Non-pigmented ciliary epithelial cell (primary cell): ENCODE data around the gene SOX21.

Source experiments
- DNase-seq: peaks from one replicate; pipeline ENCODE4 v3.0.0-alpha.2; 2010; ENCODE audit warnings: low read depth

The SOX21 gene

DNA sequence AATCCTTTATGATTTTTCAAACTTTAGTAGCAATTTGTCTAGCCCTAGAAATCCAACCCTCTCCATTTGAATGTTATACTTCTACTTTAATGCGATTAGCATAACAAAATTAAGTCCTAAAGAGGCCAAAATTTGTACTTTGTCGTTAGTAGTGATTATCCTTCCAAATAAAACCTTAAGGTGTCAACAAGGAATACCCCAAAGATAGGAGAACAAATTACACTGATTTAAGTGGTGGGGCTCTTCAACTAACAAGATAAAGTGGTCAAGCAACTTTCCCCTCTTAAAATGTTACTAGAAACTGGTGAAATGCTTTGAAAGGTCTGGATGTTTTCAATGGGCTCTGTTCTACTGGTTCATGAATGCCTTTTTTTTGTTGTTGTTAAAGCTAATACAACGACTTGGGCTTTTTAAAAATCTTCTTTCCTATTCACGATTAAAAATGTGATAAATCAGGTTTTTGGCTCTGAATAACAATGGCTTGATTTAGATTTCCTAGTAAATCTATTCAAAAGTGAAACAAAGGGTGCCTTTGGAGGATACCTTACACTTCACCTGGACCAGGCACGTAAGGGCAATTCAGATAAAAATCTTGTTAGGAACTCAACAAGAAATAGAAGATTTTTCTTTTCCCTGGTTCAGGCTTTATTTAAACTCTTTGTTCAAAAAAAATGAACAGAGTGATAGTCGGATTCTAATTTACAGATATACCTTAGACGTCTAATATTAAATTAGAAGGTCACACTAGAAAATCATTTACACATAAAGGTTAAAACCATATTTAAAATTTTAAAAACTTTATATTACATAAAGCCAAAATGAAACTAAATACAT lies 3.1 kb downstream of the SOX21 start:
- DNase-seq: no peak

DNA sequence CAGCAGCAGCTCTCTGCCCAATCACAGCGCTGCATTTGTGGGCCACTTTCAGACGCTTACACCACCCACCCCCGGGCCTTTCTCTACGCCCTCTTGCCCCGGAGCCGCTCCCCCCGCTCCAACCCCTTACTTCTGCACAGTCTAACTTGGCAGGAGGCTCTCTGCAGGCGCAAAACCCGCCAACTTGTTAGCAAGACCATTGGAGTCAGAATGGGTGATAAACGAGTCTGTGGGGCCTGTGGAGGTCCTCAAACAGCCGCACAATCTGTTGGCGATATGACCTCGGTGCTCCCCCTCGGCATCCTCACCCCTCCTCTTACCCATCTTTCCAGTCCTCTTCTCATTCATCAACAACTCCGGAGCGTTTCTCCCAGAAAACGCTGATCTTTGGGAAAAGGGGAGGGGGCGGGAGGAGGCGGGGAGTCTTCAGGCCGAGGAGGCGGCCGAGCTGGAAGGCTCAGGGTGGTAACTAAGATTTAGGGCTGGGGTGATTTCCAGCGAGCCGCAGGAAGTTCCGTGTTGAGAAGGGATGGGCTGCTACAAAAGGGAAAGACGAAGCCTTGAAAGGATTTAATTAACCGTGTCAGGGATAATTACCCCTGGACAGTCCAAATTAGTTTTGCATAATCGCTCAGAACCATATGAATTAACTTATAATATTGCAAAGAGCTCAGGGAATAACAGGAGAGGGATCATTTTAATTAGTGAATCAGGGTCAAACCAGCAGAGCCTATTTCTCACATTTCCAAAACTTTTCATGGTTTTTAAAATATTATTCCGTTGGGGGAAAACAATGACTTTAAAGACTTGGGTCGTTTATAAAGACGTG lies 4.1 kb downstream of the SOX21 start:
- DNase-seq: no peak

DNA sequence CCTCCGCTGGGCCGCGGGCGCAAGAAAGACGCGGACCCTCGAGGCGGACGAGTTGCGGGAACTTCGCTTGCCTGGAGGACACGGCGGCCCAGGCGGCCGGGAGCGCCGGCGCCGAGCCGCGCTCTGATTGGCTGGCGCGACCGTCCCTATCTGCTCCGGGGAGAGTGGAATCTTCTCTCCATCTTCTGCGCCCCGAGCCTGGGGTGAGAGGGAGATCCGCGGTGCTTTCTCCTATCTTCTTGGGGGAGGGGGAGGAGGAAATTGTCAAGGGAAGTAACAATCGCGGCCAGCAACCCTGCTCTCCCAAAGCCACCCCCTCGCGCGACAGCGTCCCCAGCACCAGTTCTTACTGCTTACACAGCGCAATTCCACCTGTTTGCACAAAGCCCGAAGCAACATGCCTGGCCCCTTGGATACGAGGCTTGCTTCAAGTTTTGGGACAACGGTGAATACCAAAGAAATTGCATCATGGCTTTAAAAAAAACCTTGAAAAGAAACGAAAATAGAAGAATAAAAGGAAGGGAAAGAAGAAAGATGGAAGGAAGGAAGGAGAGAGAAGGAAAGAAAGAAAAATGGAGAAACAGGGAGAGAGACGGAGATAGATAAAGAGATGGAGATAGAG lies 4.8 kb downstream of the SOX21 start:
- DNase-seq: no peak

DNA sequence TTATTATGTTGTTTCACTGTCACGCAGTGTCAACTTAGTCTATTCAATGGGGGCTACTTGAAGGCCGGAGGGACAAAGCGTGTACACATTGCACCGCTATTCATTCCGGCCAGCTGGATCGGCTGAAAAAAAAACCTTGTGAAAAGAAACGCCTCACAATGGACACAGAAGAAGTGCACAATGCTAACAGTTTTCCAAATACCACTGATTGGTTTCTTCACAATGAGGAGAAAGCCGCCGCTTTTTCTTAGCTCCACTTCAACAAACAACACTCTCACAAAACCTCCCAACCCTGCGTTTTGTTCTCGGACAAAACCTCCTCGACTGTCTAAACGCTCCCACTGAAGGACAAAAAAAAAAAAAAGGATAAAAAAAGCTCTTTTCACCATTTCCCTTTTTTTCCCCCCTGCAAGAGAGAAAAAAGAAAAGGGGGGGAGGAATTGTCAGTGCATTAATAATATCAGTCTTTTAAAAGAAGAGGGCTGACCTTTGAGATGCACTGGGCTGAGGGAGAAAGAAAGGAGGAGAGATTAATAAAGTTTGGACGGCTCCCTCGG lies 5.4 kb downstream of the SOX21 start:
- DNase-seq: no peak

DNA sequence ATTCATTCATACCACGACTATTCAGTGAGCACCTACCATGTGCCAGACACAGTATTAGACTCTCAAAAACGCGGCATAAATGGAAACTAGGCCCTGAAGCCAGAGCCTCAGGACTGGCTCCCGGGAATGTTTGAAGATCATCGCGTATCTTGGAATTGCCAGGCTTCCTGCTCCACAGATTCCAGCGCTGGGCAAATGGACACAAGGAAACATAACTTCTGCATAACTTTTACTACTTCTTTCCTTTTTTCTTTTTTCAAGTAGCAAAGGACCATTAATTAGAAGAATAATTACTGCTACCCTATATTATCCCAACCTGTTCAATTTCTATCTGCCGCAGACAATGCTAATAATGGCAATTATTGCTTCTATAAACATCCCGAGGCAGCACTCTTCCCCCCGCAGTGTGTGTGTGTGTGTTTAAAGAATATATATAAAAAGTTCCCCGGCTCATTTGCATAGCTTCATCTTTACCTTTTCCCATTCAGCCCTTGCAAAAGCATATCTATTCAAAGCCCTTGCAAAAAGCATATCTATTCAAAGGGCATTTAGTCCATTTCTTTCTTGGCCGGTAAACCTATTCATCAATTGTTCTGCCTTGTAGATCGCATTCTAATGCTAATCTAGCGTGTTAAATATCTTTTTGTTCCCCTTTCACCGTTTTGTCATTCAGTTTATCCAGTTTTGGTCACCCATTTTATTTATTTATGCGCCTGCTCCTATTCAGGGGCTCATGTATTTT lies 6.1 kb downstream of the SOX21 start:
- no peak for DNase-seq

DNA sequence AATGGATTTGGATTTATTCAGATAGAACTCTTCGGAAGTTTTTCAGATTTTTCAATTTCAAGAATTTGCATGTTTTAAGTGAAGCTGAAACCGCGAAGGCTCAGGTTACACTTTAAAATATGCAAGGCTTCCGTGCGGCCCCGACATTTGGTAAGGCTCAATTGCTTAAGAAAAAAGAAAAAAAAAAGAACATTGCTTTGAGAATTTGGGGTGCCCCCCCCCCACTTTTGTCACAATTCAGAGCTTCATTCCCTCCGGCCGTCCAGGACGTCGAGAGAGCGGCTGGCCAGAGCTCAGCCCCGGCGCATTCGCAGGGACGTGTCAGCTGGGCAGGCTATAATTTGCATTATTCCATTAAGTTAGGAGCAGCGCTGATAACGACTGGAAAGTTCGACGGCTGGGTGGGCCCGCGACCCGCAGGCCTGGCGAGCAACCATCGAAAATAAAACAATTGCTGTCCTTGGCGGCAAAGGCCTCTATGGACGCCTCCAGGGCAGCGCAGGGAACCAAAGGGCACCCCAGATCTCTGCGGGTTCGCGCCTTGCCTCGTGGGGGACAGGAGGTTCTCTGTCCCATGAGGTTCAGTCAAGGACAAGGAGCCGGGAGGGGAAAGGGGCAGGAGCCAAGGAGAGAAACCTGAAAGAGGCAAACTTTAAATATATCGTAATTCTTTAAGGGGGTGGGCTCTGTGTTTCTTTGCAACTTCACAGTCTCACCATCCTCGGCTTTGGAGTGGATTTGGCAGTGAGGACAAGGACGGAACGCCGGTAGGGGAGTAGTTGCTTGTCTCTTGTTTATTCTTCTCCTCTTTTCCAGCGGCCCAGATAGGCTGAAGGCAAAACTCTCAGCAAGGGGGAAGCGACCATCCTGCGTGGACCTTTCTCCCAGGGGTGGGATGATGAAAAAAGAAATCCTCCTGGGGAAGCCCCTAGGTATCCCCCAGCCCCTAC lies 7.0 kb downstream of the SOX21 start:
- no peak for DNase-seq

DNA sequence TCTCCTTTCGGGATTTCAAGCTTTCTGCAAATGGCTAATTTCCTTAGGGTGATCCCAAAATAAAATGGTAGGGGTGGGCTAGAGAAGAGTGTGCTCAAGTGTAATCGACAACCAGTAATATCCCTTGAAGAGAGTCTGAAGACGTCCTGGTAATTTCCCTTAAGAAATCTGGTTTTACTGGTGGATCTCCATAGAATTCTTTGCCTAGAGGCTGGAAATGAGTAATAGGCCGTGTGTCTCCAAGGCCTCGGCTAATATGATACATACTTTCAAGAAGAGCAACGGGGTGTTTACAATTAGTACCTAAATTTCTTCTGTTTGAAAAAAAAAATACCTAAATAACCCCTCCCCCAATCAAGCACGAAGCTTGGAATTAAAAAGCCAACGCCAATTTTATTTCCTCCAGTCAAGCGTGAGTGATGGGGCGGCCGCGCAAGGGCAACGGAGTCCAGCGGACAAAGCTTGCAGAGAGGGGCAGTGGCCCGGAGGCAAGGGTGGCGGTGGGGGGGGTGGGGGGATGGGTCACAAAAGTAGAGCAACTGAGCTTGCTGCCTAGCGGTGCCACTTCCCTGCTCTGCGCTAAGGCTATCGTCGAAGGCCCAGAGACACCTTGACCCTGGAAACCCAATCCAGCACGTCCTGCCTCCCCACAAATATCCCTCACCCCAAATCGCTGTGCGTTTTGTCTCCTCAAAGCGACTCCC lies 7.8 kb downstream of the SOX21 start:
- DNase-seq: no peak

DNA sequence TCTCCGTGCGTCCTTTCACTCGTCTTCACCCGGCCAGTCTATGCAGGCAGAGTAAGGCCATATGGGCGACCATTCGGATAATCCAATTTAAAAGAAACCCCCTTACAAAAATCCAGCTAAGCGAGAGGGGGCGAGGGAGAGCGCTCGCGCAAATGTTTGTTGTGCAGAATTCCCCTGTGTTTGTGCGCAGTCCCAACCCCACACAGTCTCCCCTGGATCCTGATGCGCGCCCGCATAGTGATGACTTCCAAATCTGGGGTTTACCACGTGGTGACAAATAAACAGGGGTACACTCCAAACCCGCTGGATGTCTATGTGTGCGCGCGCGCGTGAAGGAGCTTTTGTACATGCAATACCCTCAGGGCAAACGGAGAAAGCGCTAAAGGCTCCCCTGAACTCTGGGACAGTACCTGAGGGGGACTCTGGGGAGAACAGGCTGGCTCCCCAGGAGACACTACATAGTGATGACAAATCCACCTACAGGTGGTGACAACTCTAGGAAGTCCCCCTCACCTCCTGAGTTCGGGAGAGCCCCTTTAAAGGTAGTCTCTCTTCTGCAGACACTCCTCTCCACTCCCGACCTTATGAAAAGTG lies 8.5 kb downstream of the SOX21 start:
- DNase-seq: no peak

DNA sequence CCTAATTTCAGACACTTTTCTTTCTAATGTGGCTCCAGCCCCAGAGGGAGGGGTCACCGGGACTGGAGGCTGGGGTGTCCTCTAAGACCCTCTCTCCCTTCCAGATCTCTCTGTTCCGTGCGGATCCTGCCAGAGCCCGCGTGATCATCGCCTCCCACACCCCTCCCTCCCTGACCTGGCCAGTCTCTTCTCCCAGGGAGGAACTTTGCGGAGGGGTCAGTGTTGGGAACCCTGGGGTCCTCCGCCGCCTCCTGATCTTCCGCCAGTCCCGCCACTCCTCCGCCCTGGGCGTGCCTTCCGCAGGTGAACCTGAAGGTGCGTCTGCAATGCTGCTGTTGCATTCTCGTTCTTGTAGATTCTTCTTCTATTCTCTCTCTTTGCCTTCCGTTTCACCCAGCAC lies 9.1 kb downstream of the SOX21 start:
- DNase-seq: no peak

DNA sequence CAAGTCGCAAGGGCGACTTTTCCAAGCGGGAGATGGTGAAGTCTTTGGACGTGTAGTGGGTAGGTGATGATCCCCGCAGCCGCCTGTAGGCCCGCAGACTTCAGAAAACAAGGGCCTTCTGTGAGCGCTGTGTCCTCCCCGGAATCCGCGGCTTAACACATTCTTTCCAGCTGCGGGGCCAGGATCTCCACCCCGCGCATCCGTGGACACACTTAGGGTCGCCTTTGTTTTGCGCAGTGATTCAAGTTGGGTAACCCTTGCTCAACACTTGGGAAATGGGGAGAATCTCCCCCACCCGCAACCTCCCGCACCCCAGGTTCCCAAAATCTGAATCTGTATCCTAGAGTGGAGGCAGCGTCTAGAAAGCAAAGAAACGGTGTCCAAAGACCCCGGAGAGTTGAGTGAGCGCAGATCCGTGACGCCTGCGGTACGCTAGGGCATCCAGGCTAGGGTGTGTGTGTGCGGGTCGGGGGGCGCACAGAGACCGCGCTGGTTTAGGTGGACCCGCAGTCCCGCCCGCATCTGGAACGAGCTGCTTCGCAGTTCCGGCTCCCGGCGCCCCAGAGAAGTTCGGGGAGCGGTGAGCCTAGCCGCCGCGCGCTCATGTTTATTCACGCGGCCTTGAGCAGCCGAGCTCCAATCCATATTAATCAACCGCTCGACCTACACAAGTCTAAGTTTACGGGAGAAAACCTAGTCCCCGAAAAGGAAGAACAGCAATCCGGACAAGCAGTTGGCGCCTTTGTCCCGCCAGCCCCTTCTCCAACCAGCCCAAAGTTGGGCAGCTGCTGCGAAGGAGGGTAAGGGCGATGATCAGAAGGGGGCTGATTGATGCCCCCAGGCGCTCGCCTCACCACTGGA lies 9.9 kb downstream of the SOX21 start:
- no peak for DNase-seq

DNA sequence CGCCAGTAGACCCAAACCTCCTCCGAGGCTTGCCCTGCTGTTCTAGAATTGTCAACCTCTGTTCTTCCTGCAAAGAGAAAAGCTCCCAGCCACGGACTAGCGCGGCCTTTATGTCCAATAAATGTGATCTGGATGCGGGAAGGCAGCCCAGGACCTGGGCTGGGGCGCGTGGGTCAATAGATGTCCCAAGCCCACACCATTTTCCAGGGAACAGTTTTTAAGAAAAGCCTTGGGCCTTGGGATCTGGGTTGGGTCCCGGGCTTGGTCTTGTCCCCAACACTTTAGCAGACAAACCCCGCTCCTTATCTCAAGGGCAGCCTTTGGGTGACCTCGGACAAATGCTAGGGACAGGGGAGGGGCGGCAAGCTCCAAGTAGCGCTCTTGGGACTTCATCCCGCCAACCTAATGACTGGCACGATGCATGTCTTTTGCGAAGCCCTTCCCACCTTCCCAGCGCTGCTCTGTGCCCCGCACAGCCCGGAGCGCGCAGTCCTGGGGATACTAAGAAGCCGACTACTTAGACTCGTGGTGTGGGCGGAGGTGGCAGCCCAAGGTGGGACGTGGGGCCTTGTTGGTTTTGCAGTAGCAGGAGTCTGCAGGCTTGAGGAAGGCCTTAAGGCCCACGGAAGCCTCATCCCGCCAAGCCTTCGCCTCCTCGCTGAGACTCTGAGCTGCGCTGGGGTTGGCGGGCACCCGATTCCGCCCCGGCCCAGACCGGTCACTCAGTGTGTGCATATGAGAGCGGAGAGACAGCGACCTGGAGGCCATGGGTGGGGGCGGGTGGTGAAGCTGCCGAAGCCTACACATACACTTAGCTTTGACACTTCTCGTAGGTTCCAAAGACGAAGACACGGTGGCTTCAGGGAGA lies 10.8 kb downstream of the SOX21 start:
- no peak for DNase-seq

DNA sequence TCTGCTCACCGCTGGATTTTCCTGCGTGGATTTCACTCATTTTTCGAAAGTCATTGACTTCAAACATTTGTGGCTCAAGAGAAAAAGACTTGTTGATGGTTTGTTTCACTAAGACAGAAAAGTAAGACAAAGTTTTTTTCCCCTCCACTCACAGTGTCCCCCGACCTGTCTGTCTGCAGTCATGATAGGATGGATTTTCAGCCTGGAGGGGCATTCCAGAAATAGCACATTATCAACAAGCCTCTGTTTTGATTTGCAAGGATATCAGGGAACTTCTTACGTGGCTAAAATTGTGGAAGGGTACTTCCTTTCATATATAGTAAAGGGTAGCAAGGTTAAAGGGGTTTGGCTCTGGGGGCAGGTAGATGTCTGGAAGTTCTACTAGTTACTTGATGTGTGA lies 11.8 kb downstream of the SOX21 start:
- DNase-seq: no peak

DNA sequence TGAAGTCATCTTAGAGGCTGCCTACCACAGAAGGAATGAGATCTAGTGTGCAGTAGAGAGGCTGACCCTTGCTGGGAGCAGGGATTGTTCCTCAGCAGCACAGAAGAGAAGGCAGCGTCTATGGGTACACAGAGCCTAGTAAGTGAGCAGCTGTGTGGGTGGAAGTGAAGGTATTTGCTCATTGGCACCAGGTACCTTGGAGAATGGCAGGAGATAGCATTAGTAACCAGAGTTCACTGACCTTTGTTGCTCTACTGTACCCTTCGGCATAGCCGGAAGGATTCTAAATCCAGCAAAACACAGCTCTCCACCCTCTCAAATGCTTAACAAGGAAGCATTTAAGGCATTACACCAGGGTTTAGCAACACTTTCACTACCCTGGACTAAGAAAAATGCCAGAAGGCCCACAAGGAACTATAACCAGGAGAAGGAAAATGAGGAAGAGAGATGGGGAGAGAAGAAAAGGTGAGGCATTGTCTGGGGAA lies 12.3 kb downstream of the SOX21 start:
- DNase-seq: no peak

DNA sequence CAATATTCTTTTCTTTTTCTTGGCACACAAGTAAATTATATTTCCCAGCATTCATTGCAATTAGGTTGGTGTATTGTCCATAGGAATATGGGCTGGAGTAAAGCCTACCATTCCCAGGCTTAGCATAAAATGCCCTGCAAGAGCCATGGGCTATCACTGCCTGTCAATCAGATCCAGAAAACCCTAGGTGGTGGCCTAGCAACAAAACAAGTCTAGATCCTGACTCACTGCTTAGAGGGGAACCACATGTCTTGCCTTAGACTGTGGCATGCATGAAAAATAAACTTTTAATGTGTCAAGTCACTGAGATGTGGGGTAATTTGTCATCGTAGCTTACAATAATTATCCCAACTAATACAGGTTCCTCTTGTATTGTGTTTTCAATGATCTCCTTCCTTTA lies 16.2 kb downstream of the SOX21 start:
- no peak for DNase-seq

DNA sequence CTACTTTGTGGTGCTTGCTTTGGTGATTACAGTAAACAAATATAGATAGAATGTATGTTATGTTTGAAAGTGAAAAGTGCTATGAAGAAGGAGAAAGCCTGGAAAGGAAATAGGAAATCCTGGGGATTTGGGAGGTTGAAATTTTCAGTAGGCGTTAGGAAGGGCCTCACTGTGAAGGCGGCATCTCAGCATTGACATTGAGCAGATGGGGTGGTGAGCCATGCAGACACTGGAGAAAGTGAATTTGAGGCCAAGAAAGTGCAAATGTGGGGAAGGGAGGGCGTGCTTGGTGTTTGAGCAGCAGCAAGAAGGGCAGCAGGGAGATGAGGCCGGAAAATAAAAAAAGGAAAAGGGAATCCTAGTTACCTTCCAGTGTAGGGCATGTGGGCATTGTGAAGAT lies 20.3 kb downstream of the SOX21 start:
- no peak for DNase-seq

DNA sequence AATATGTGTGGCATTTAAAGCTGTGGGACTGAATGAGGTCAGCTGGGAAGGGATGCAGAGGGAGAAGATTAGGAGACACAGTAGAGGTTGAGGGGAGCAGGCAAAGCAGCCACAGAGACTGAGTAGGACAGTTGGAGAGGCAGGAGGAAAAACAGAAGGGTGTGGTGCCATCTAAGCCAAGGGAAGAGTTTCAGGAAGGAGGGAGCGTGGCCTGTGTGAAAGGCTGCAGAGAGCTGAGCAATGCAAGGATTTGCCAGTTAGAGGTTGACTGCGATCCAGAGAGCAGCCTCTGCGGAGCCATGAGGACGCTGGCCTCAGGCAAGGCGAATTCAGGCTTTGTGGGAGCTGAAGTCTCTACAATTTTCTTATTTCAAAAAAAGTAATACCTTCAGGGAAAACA lies 28.9 kb downstream of the SOX21 start:
- no peak for DNase-seq

DNA sequence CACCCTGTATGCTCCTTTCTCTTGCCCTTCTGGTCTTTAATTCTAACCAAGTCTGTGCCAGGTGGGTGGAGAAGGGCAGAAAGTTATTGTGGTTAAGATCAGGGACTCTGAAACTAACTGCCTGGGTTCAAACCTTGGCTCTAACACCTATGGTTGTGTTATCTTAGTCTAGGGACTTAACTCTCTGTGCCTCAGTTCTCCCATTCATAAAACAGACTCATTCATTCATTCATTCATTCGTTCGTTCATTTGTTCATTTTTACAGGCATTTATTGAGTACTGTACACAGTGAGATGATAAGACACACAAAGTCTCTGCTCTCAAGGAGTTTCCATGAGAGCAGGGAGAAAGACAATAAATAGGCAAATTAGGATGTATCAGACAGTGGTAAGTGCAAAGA lies 30.1 kb downstream of the SOX21 start:
- DNase-seq: no peak

DNA sequence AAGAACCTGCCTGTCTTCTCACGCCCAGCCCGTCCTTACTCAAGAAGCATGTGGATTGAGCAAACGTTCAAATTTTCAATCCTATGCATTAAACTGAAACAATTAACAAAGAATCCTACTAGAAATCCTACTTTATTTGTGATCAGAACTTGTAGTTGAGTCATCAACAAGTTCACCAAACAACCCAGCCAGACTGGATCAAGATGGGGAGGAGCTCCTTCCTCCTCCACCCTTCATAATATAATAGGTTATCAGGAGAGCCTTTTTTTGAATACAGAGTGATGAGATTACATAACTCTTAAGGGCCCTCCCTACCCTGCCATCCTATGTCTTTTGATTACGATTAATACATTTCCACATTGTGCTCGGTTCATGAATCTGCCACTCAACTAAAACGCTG lies 32.7 kb downstream of the SOX21 start:
- no peak for DNase-seq
